HepG2 (cell line): ENCODE results near the gene ZNF84. TPM values are rescaled to one million over a fixed set of nuclear protein-coding genes. Genes with fewer than 3 reads are reported as not detected.

Experiments
- ATAC-seq: fragments of 200-7000 bp; cut with Tn5 transposase; 3 replicates; pipeline ENCODE4 v1.9.1; 2020; ENCODE audit warnings: mild to moderate bottlenecking, moderate library complexity
- BruUV-seq: library from RNA; stranded (reverse); fragments of 400-500 nt; replicated peaks from 2 replicates; lab custom pipeline; 2021; lab: Mats Ljungman, UMichigan
- CTCF ChIA-PET: fragments of 300-600 bp; formaldehyde crosslinking; extraction: SDS; loops from one replicate; lab custom pipeline; 2021; ENCODE audit warnings: low total read pairs, inconsistent platforms, low intra/inter-chr PET ratio; lab: Yijun Ruan, JAX
- POLR2A ChIA-PET: fragments of 350-600 bp; sonication (Branson Sonifier 250); formaldehyde crosslinking; loops from one replicate; lab custom pipeline; 2020; ENCODE audit warnings: antibody characterized with exemption, inconsistent platforms; lab: Yijun Ruan, JAX
- DNase-seq: peaks from one replicate; pipeline ENCODE4 v3.0.0-alpha.2; 2015; ENCODE audit warnings: low spot score
- FAIRE-seq: peaks from 3 replicates; lab custom pipeline; 2011; peaks lifted over from hg19 to GRCh38; lab: Jason Lieb, UNC
- H2AFZ ChIP-seq: one replicate; pipeline ENCODE4 v1.6.1; 2011; ENCODE audit warnings: low read length, inconsistent platforms
- H3K27ac ChIP-seq: fragments of 300-600 bp; 3 replicates; pipeline ENCODE4 v1.8.0; 2011; ENCODE audit warnings: mixed run types, mild to moderate bottlenecking, mixed read lengths, low read length, inconsistent platforms; ENCODE audit not compliant: insufficient read depth; ENCODE audit errors: extremely low read length
- H3K27me3 ChIP-seq, 2 experiments: fragments of 200-600 bp in 1 of 2; 2 replicates in 1 of 2; 3 replicates in 1 of 2; pipeline versions ENCODE4 v1.6.0 to v1.8.0; 2011; ENCODE audit warnings: low read length in 2 of 2, mild to moderate bottlenecking in 2 of 2, moderate library complexity in 2 of 2, inconsistent platforms in 1 of 2; ENCODE audit not compliant: insufficient read depth in 2 of 2, control insufficient read depth in 1 of 2
- H3K36me3 ChIP-seq, 2 experiments: fragments of 200-600 bp in 1 of 2; replicated peaks in 1 of 2; 2 replicates in 1 of 2; 3 replicates in 1 of 2; pipeline versions ENCODE4 v1.5.1 to v1.8.0; 2011; ENCODE audit warnings: low read length in 2 of 2, inconsistent platforms in 1 of 2; ENCODE audit not compliant: insufficient read depth in 2 of 2, control insufficient read depth in 1 of 2
- H3K4me1 ChIP-seq: 2 replicates; pipeline ENCODE4 v1.5.1; 2012; ENCODE audit warnings: low read length, inconsistent platforms; ENCODE audit not compliant: insufficient read depth
- H3K4me2 ChIP-seq: 2 replicates; pipeline ENCODE4 v1.6.0; 2011; ENCODE audit warnings: low read depth, low read length, inconsistent platforms
- H3K4me3 ChIP-seq, 3 experiments: fragments of 200-600 bp in 1 of 3; sonication (generic), shearing (Covaris generic) in 1 of 3; replicated peaks in 1 of 3; 2 replicates each; pipeline ENCODE4 v1.5.1; 2011 to 2016; ENCODE audit warnings: low read length in 3 of 3, inconsistent platforms in 2 of 3, low read depth in 2 of 3, mild to moderate bottlenecking in 2 of 3, control low read depth in 1 of 3, mixed read lengths in 1 of 3; ENCODE audit not compliant: insufficient read depth in 1 of 3
- H3K79me2 ChIP-seq: one replicate; pipeline ENCODE4 v1.6.1; 2011; ENCODE audit warnings: low read length, inconsistent platforms; ENCODE audit not compliant: insufficient read depth
- H3K9ac ChIP-seq: 2 replicates; pipeline ENCODE4 v1.6.0; 2011; ENCODE audit warnings: mild to moderate bottlenecking, low read depth, low read length, inconsistent platforms; ENCODE audit not compliant: insufficient read depth
- H3K9me3 ChIP-seq: 2 replicates; pipeline ENCODE4 v1.5.1; 2012; ENCODE audit warnings: mild to moderate bottlenecking, low read length
- H4K20me1 ChIP-seq: 2 replicates; pipeline ENCODE4 v1.6.0; 2011; ENCODE audit warnings: inconsistent platforms, mild to moderate bottlenecking, low read length, moderate library complexity; ENCODE audit not compliant: insufficient read depth
- BCLAF1 ChIP-seq: fragments of 450-650 bp; IDR thresholded peaks from 2 replicates; pipeline ENCODE4 v1.6.1; 2017; ENCODE audit warnings: mild to moderate bottlenecking
- MXD1 ChIP-seq: sonication (generic); formaldehyde crosslinking; IDR thresholded peaks from 2 replicates; pipeline ENCODE4 v1.4.0; 2020; ENCODE audit warnings: mild to moderate bottlenecking, missing genetic modification reagents
- NFIB ChIP-seq: sonication (generic); formaldehyde crosslinking; IDR thresholded peaks from 2 replicates; pipeline ENCODE4 v1.9.0; 2021; ENCODE audit warnings: missing genetic modification reagents, mild to moderate bottlenecking, borderline replicate concordance
- ZBTB1 ChIP-seq: sonication (generic); formaldehyde crosslinking; IDR thresholded peaks from 2 replicates; pipeline ENCODE4 v1.4.0; 2020; ENCODE audit warnings: missing genetic modification reagents, borderline replicate concordance
- ZFP36L1 ChIP-seq: sonication (generic); formaldehyde crosslinking; IDR thresholded peaks from 2 replicates; pipeline ENCODE4 v1.8.0; 2022; ENCODE audit warnings: mild to moderate bottlenecking, missing genetic modification reagents, moderate library complexity
- ZNF549 ChIP-seq: sonication (generic); formaldehyde crosslinking; IDR thresholded peaks from 2 replicates; pipeline ENCODE4 v1.5.0; 2020; ENCODE audit warnings: missing genetic modification reagents
- ZNF609 ChIP-seq: sonication (generic); formaldehyde crosslinking; IDR thresholded peaks from 2 replicates; pipeline ENCODE4 v1.4.0; 2020; ENCODE audit warnings: mild to moderate bottlenecking, missing genetic modification reagents, borderline replicate concordance
- ZNF782 ChIP-seq: sonication (generic); formaldehyde crosslinking; IDR thresholded peaks from 2 replicates; pipeline ENCODE4 v1.4.0; 2020; ENCODE audit warnings: missing genetic modification reagents, mild to moderate bottlenecking, borderline replicate concordance
- ZNF839 ChIP-seq: sonication (generic); formaldehyde crosslinking; IDR thresholded peaks from 2 replicates; pipeline ENCODE4 v1.4.0; 2020; ENCODE audit warnings: missing genetic modification reagents, mild to moderate bottlenecking, borderline replicate concordance
- WGBS: methylation state at CpG from one replicate; pipeline ENCODE4 v1.1.6; 2017; ENCODE audit warnings: low lambda C conversion rate; 5-methylcytosine and 5-hydroxymethylcytosine counted together
- in situ Hi-C: cut with HindIII; loops from 2 replicates; pipeline ENCODE4 v1.10.0; 2017; ENCODE audit warnings: low pct_unique_long_range_greater_than_20kb; ENCODE audit not compliant: extremely low pct_ligation_motif_present
- intact Hi-C: fragments of 100-400 bp; cut with micrococcal nuclease; formaldehyde crosslinking; loops from one replicate; pipeline ENCODE4 v1.10.0; 2022; ENCODE audit not compliant: unreplicated experiment
- polyA plus RNA-seq, 8 experiments: library from polyadenylated mRNA; depleted of rRNA in 3 of 8; stranded (reverse) in 7 of 8; unstranded in 1 of 8; fragments of >200 nt; fragmentation: Illumina TruSeq in 4 of 8; extraction: Trizol in 4 of 8; gene quantifications; 2 replicates each; pipeline versions ENCODE4 v1.2.1 to v1.2.3, GENCODE V29; 2011 to 2016; ENCODE audit warnings: low read depth in 4 of 8, missing spikeins in 1 of 8, mixed read lengths in 1 of 8; ENCODE audit not compliant: insufficient read depth in 1 of 8
- total RNA-seq, 5 experiments: library from RNA; depleted of rRNA; stranded (reverse); fragments of >200 nt; fragmentation: Illumina TruSeq; extraction: Trizol; gene quantifications; 2 replicates each; pipeline ENCODE4 v1.2.3, GENCODE V29; 2016; ENCODE audit warnings: low read depth in 1 of 5

The ZNF84 gene
- total and polyA plus RNA-seq, 2 of the 13 experiments (the other 11 are each of a cell fraction or from before 2014, with no cell fraction given) = 15.5 to 21.8 TPM

GRCh38 chr12:133061954-133062353, 24.6 kb downstream of the ZNF84 start:
- ATAC-seq (no peak), FAIRE-seq (no peak), DNase-seq (no peak)
- no peaks in the 10 kb centered on the region for H3K79me2 ChIP-seq
- no peaks in the 10 kb centered on the region; a peak in 1 of 5 replicates for H3K36me3 ChIP-seq
- WGBS = 93% methylated on average over 1 of the region's 1 CpG
- in situ Hi-C loops (no loop called here), intact Hi-C loops (no loop called here)
- no TSS peak for BruUV-seq
- no peaks in the 10 kb centered on the region for H3K4me1 ChIP-seq
- ChIA-PET POLR2A (no interaction called here), CTCF (no interaction called here)
- no peak overlapping the region for H3K9ac ChIP-seq
- TF ChIP-seq NFIB (no peak), BCLAF1 (no peak), ZNF609 (no peak), ZBTB1 (CRISPR knock-in tag) (no peak), ZNF782 (CRISPR knock-in tag) (no peak), ZNF839 (CRISPR knock-in tag) (no peak), ZNF549 (no peak), ZFP36L1 (CRISPR knock-in tag) (no peak), MXD1 (CRISPR knock-in tag) (no peak)
- H3K27me3 ChIP-seq = no peaks in the 10 kb centered on the region
- peaks cover 100% of the 10 kb centered on the region for H3K9me3 ChIP-seq
- H3K4me3 ChIP-seq = no peak overlapping the region
- H3K4me2 ChIP-seq = no peak overlapping the region
- H3K27ac ChIP-seq = no peak overlapping the region
- no peaks in the 10 kb centered on the region for H4K20me1 ChIP-seq
- no peak overlapping the region for H2AFZ ChIP-seq
